ENCODE results near the gene PTPRD.

PTPRD gene

DNA sequence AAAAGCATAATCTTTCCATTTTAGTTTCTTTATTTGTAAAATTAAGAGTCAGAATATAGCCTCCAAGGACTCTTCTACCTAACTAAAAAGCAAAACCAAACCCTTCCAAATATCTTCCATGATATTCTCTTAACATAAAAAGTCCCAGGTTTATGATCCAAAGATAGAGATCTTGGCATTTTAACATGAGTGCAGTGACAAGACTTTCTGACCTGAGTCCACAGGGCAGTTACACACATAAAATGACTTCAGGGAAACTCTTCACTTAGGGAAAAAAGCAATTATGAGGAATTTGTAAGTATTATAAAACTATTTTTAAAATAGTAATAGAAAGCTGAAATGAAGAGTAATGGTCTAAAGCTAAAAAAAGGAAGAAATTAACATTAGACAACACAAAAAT, 2040.6 kb downstream of the PTPRD start:
- no peak for TF ChIP-seq SIN3A (IDR thresholded peaks at IDR 0.05; ENCODE audit: borderline replicate concordance, insufficient read depth, low read length)
- TF ChIP-seq, protein P1, sequence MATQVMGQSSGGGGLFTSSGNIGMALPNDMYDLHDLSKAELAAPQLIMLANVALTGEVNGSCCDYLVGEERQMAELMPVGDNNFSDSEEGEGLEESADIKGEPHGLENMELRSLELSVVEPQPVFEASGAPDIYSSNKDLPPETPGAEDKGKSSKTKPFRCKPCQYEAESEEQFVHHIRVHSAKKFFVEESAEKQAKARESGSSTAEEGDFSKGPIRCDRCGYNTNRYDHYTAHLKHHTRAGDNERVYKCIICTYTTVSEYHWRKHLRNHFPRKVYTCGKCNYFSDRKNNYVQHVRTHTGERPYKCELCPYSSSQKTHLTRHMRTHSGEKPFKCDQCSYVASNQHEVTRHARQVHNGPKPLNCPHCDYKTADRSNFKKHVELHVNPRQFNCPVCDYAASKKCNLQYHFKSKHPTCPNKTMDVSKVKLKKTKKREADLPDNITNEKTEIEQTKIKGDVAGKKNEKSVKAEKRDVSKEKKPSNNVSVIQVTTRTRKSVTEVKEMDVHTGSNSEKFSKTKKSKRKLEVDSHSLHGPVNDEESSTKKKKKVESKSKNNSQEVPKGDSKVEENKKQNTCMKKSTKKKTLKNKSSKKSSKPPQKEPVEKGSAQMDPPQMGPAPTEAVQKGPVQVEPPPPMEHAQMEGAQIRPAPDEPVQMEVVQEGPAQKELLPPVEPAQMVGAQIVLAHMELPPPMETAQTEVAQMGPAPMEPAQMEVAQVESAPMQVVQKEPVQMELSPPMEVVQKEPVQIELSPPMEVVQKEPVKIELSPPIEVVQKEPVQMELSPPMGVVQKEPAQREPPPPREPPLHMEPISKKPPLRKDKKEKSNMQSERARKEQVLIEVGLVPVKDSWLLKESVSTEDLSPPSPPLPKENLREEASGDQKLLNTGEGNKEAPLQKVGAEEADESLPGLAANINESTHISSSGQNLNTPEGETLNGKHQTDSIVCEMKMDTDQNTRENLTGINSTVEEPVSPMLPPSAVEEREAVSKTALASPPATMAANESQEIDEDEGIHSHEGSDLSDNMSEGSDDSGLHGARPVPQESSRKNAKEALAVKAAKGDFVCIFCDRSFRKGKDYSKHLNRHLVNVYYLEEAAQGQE (IDR thresholded peaks at IDR 0.05; ENCODE audit: insufficient read depth in 1 of 2, low read depth in 2 of 2, low read length in 2 of 2) = no peak
- TF ChIP-seq POLR2AphosphoS5 (IDR thresholded peaks at IDR 0.05; ENCODE audit: low read depth, low read length) = no peak
- TF ChIP-seq TAF1 (IDR thresholded peaks at IDR 0.05; ENCODE audit: borderline replicate concordance, insufficient read depth, low read length) = no peak
- no peak for TF ChIP-seq FOXP2 (optimal IDR thresholded peaks at IDR 0.05; ENCODE audit: borderline replicate concordance, extremely low read depth, extremely low read length, insufficient read depth)

DNA sequence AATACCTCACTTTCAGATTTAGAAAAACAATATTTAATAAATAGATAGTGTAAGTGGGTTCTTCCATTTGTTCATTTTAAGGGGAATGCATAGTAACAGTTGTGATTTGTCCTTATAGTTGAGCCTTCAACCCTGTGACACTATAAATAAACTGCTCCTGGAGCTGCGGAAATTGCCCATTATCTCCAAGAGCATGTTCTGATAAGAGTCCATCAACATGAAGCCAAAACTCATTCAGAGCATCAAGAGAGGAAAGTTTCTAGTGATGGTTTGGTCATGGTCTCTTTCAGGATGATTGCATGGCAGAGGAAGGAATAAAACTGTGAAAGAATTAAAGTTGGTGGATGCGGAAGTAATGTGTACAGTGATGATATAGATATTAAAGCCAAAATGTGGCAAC, 2041.2 kb downstream of the PTPRD start:
- no peak for TF ChIP-seq SIN3A (IDR thresholded peaks at IDR 0.05; ENCODE audit: borderline replicate concordance, insufficient read depth, low read length)

DNA sequence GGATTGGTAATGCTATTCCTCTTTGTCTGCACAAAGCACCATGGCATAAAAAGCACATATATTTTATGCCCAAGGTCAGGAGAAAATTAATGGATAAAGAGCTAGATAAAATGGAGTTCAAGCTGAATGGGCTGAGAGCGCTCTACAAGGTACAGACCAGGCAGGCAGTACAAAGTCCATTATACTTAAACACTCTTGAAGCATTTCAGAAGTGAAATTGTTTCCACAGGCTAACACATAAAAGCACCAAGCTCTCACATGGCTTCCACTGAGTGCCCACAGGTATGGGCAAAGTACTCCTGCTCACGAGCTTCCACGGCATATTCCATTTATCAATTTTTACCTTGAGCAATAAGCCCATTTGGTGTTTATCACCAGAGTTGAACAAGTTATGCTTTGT, 2042.0 kb downstream of the PTPRD start:
- TF ChIP-seq SIN3A (IDR thresholded peaks at IDR 0.05; ENCODE audit: borderline replicate concordance, insufficient read depth, low read length) = no peak
- TF ChIP-seq, protein P1 (IDR thresholded peaks at IDR 0.05; ENCODE audit: insufficient read depth in 1 of 2, low read depth in 2 of 2, low read length in 2 of 2) = no peak
- TF ChIP-seq POLR2AphosphoS5 (IDR thresholded peaks at IDR 0.05; ENCODE audit: low read depth, low read length) = no peak
- no peak for TF ChIP-seq FOXP2 (optimal IDR thresholded peaks at IDR 0.05; ENCODE audit: borderline replicate concordance, extremely low read depth, extremely low read length, insufficient read depth)
- no peak for TF ChIP-seq TAF1 (IDR thresholded peaks at IDR 0.05; ENCODE audit: borderline replicate concordance, insufficient read depth, low read length)

DNA sequence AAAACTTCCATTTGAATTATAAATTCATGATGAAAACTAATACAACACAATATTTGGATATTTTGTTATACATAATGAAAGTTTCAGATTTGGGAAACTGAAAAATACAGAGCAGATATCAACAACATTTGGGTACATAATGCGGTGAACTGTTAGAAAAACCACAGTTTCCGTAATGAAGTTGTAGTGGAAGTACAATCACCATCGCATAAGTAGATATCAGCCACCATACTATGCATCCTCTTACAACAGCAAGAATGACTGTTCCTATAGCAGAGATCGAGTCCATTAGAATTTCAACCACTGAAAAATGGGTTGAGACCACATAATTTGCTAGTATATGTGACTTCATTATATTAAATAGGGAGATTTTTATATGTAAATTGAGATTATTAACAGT, 2043.0 kb downstream of the PTPRD start:
- TF ChIP-seq SIN3A (IDR thresholded peaks at IDR 0.05; ENCODE audit: borderline replicate concordance, insufficient read depth, low read length) (no peak), POLR2AphosphoS5 (IDR thresholded peaks at IDR 0.05; ENCODE audit: low read depth, low read length) (no peak), FOXP2 (optimal IDR thresholded peaks at IDR 0.05; ENCODE audit: borderline replicate concordance, extremely low read depth, extremely low read length, insufficient read depth) (no peak), TAF1 (IDR thresholded peaks at IDR 0.05; ENCODE audit: borderline replicate concordance, insufficient read depth, low read length) (no peak)
- TF ChIP-seq, protein P1 (IDR thresholded peaks at IDR 0.05; ENCODE audit: insufficient read depth in 1 of 2, low read depth in 2 of 2, low read length in 2 of 2) = no peak

DNA sequence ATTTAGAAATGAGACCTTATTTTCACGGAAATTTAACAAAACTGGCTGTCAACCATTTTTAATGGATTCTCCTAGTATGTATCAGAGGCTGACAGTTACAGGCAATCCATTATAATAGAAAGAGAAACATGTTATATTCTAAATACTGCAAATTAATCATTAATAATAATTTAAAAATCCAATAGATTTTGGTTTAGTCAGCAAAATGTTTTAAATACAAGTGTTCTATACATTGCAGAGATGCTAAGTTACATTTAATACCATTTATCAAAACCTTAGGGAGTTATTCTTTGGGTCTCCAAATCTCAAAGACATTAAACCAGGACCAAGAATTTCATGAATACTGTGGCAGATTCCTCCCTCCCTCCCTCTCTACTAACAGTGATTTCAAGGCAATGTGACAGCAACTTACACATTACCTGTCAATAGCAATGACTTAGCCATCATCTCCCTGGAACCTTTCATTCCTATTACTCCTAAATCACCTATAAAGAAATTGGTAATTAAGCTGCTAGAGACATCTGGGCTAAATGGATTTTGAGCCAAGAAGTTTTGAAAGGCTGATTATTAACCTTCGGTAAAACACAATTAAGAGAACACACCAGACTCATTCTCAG, 2044.7 kb downstream of the PTPRD start:
- TF ChIP-seq POLR2AphosphoS5 (IDR thresholded peaks at IDR 0.05; ENCODE audit: low read depth, low read length) (no peak), SIN3A (IDR thresholded peaks at IDR 0.05; ENCODE audit: borderline replicate concordance, insufficient read depth, low read length) (no peak), TAF1 (IDR thresholded peaks at IDR 0.05; ENCODE audit: borderline replicate concordance, insufficient read depth, low read length) (no peak), FOXP2 (optimal IDR thresholded peaks at IDR 0.05; ENCODE audit: borderline replicate concordance, extremely low read depth, extremely low read length, insufficient read depth) (no peak)
- TF ChIP-seq, protein P1 (IDR thresholded peaks at IDR 0.05; ENCODE audit: insufficient read depth in 1 of 2, low read depth in 2 of 2, low read length in 2 of 2) = no peak

Measured in PFSK-1 (cell line).